Measurements from ENCODE around the gene LMO7. TPM values are rescaled to one million over a fixed set of nuclear protein-coding genes. Genes with fewer than 3 reads are reported as not detected.

Gene LMO7
- total RNA-seq, 4 donors from 2014 or later, result 60.5 to 108 (median 75.6) TPM

DNA sequence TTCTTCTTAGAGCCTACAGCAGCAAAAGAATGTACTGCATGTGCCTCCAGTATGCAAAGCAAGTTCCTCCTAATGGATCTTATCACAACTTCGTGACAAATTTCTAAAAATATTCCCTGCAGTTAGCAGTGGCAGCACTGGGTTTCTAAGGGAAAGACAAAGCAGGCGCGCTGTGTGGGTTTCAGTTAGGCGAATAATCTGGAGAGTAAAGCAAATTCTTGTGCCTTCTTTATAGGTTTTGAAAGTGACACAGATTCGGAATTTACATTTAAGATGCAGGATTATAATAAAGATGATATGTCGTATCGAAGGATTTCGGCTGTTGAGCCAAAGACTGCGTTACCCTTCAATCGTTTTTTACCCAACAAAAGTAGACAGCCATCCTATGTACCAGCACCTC lies 167.9 kb downstream of the LMO7 start:
- no peak for TF ChIP-seq POLR2A (IDR thresholded peaks at IDR 0.05)
- TF ChIP-seq CTCF (IDR thresholded peaks at IDR 0.05), result no peak
- intact Hi-C loops (cut with DNase I; ENCODE audit: low total_unique reads), result no loop called here
- no peak for DNase-seq (ENCODE audit: low spot score in 2 of 2)
- H3K4me3 ChIP-seq (ENCODE audit: low read depth, poor library complexity, severe bottlenecking), result no peak overlapping the region
- WGBS, 2 donors, result 90 to 92% methylated on average over 10 of the region's 10 CpGs

GRCh38 chr13:75804605-75805004 lies 168.5 kb downstream of the LMO7 start:
- TF ChIP-seq POLR2A (IDR thresholded peaks at IDR 0.05) (no peak), CTCF (IDR thresholded peaks at IDR 0.05) (no peak)
- no peak overlapping the region for H3K4me3 ChIP-seq (ENCODE audit: low read depth, poor library complexity, severe bottlenecking)
- WGBS, 2 donors, result 91 to 99% methylated on average over 4 of the region's 4 CpGs
- no peak for DNase-seq (ENCODE audit: low spot score in 2 of 2)
- intact Hi-C loops (cut with DNase I; ENCODE audit: low total_unique reads), result no loop called here

GRCh38 chr13:75806117-75806516 lies 170.0 kb downstream of the LMO7 start:
- WGBS, 2 donors, result 95% methylated on average over 7 of the region's 7 CpGs
- intact Hi-C loops (cut with DNase I; ENCODE audit: low total_unique reads), result no loop called here
- no peak for TF ChIP-seq POLR2A (IDR thresholded peaks at IDR 0.05)
- TF ChIP-seq CTCF (IDR thresholded peaks at IDR 0.05), result no peak
- no peak for DNase-seq (ENCODE audit: low spot score in 2 of 2)
- no peak overlapping the region for H3K4me3 ChIP-seq (ENCODE audit: low read depth, poor library complexity, severe bottlenecking)

- TF ChIP-seq POLR2A (IDR thresholded peaks at IDR 0.05) (no peak), CTCF (IDR thresholded peaks at IDR 0.05) (no peak)
- intact Hi-C loops (cut with DNase I; ENCODE audit: low total_unique reads), result no loop called here
- no peak overlapping the region for H3K4me3 ChIP-seq (ENCODE audit: low read depth, poor library complexity, severe bottlenecking)
- 60 to 66% methylated on average over 5 of the region's 5 CpGs for WGBS, 2 donors
- DNase-seq (ENCODE audit: low spot score in 2 of 2), result no peak
These were observed 175.2 kb downstream of the LMO7 start for GRCh38 chr13:75811361-75811760.

DNA sequence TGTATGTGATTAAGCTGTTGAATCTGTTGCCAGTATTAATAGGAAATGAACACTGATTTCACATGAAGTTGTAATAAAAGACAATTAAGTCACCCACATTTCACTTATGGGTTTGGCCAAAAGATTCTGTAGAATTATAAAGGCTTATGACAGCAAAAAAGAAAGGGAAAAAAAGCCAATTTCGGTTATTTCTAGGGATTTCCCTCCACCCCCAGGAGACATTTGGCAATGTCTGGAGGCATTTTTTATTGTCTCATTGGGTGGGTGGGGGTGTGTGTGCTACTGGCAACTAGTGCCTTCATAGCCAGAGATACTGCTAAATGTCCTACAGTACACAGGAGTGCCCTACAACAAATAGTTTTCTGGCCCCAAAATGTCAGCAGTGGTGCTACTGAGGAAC lies 175.7 kb downstream of the LMO7 start:
- TF ChIP-seq CTCF (IDR thresholded peaks at IDR 0.05) (no peak), POLR2A (IDR thresholded peaks at IDR 0.05) (no peak)
- intact Hi-C loops (cut with DNase I; ENCODE audit: low total_unique reads), result no loop called here
- 42 to 48% methylated on average over 1 of the region's 1 CpG for WGBS, 2 donors
- no peak for DNase-seq (ENCODE audit: low spot score in 2 of 2)
- no peak overlapping the region for H3K4me3 ChIP-seq (ENCODE audit: low read depth, poor library complexity, severe bottlenecking)

DNA sequence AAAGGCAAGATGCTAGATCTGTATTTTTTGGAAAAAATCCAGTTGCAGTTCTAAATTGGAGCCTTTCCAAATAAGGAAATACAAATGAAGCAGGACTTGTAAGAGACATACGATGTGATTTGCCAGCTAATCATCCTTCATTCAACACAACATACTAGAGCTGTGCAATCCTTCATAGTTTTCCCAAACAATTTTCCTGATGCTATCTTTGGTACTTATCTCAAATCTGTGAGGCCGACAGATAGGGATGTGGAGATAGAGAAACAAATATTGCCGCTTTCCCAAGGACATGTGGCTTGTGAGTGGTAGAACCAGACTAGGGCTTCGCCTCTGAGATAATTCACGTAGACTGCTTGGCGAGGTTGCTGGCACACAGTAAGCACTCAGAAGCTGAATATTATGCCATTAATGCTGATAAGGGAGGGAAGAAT lies 176.6 kb downstream of the LMO7 start:
- TF ChIP-seq CTCF (IDR thresholded peaks at IDR 0.05), result no peak
- TF ChIP-seq POLR2A (IDR thresholded peaks at IDR 0.05), result no peak
- H3K4me3 ChIP-seq (ENCODE audit: low read depth, poor library complexity, severe bottlenecking), result no peak overlapping the region
- intact Hi-C loops (cut with DNase I; ENCODE audit: low total_unique reads), result no loop called here
- 39 to 52% methylated on average over 6 of the region's 6 CpGs for WGBS, 2 donors
- DNase-seq (ENCODE audit: low spot score in 2 of 2), result no peak
